ENCODE measurements around the gene CTSD.

DNA sequence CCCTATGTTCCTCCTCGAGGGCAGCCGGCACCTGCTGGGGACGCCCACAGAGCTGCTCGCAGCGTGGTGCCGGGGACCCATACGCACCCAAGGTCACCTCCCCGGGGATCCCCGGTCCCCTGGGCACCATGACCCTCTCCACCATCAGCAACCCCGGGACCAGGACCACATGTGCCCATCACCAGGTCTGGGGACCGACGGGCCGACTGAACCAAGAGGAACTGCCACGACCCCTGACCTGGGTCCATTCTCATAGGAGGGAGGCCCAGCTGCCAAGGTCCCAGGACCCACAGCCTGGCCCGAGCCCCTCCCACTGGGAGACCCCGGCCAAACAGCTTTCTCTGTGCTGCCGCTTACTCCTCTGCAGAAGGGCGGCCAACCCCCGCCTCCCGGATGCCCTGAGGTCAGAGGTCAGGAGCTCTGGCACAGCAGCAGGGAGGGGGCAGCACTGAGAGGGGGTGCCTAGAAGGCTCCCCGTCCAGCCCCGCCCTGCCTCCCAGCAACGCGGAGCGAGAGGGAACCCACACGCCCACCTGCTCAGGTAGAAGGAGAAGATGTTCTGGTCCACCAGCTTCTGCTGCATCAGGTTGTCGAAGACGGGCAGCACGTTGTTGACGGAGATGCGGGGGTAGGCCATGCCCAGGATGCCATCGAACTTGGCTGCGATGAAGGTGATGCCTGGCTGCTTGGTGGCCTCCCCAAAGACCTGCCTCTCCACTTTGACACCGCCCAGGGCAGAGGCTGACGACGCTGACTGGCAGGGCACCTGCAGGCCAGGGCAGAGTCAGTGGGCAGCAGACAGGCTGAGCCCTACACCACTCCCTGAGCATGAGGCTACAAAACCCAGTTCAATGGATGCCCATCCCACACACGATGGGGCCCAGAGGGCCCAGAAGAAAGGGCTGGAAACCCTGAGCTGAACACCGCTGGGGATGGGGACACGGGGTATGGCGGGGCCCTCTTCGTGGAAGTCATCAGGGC lies 6.6 kb downstream of the CTSD start:
- TF ChIP-seq, protein P1, sequence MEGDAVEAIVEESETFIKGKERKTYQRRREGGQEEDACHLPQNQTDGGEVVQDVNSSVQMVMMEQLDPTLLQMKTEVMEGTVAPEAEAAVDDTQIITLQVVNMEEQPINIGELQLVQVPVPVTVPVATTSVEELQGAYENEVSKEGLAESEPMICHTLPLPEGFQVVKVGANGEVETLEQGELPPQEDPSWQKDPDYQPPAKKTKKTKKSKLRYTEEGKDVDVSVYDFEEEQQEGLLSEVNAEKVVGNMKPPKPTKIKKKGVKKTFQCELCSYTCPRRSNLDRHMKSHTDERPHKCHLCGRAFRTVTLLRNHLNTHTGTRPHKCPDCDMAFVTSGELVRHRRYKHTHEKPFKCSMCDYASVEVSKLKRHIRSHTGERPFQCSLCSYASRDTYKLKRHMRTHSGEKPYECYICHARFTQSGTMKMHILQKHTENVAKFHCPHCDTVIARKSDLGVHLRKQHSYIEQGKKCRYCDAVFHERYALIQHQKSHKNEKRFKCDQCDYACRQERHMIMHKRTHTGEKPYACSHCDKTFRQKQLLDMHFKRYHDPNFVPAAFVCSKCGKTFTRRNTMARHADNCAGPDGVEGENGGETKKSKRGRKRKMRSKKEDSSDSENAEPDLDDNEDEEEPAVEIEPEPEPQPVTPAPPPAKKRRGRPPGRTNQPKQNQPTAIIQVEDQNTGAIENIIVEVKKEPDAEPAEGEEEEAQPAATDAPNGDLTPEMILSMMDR (IDR thresholded peaks at IDR 0.05), result no peak
- TF ChIP-seq POLR2A (IDR thresholded peaks at IDR 0.05), result no peak
- TF ChIP-seq POLR2AphosphoS5 (IDR thresholded peaks at IDR 0.05), result no peak

Measured in breast epithelium (tissue), 3 donors.